Stimulated activated CD8-positive, alpha-beta memory T cell treated with anti-CD3 and anti-CD28 coated beads, Interleukin-12 subunit alpha, Interleukin-12 subunit beta, amount 100 ng/mL, for 4 hours (primary cell): Measurements from ENCODE around the gene DMGDH.

Experiments used
- DNase-seq: peaks from one replicate; pipeline ENCODE4 v3.0.0-alpha.2; 2020; ENCODE audit warnings: low read depth

Gene DMGDH

DNA sequence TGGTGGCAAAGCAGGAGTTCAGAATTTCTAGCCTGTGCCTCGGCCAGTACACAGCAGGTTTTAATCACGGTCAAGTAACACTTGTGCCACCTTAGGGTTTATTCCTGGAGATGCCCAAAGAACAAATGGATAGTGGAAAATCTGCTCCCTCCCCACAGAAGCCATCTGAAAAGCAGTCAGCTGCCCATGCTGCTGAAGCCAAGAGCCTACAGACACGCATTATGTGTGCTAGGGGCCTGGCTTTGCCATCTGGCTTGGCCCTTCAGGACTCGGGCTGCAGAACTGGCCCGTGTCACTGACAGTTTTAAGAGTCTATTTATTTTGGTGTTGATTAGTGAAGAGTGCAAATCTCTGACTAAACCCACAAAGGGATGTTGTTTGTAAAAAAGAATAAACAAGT, 95.5 kb downstream of the DMGDH start:
- no peak for DNase-seq

GRCh38 chr5:78972654-78973428, 96.6 kb downstream of the DMGDH start:
- DNase-seq = no peak

DNA sequence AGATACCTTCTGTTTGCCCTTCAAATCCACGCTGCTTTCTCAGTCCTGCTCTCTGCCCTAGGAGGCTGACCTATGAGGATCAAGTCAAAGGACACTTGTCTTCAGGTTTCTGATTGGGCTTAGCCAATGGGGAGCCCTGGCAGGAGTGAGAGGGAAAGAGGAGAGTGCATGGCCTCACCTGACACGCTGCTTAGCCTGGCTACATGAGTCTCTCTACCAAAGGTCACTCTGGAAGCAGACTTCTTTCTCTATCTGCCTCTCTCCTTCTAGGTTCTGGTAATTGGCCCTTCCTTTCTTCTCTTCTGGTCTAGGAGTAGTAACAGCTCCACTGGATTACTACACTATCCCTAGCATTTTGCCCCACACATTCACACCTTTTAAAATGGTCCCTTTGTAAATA, 97.5 kb downstream of the DMGDH start:
- DNase-seq = no peak

DNA sequence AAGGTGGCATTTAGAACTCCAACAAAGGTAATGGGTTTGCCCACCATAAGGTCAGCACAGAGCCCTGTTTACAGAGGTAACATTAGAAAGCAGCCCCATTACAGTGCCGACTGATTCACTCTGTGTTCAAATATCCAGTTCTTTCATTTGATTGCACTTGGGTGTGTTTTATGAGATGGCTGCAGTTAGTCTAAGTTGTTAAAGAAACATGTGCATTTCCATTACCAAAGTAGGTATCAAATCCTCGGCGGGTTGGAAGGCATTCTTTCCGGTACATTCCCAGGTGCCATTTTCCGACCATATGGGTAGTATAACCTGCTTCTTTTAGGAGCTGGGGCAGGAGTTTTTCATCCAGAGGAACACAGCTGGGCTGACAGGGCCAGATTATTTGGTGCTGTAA, 100.7 kb downstream of the DMGDH start:
- no peak for DNase-seq

GRCh38 chr5:78964889-78965288, 104.6 kb downstream of the DMGDH start:
- DNase-seq = no peak

- DNase-seq = no peak
These were observed 107.7 kb downstream of the DMGDH start for GRCh38 chr5:78961743-78962142.

GRCh38 chr5:78959767-78960166, 109.7 kb downstream of the DMGDH start:
- no peak for DNase-seq

GRCh38 chr5:78958672-78959445, 110.6 kb downstream of the DMGDH start:
- no peak for DNase-seq

GRCh38 chr5:78956901-78957300, 112.6 kb downstream of the DMGDH start:
- no peak for DNase-seq

DNA sequence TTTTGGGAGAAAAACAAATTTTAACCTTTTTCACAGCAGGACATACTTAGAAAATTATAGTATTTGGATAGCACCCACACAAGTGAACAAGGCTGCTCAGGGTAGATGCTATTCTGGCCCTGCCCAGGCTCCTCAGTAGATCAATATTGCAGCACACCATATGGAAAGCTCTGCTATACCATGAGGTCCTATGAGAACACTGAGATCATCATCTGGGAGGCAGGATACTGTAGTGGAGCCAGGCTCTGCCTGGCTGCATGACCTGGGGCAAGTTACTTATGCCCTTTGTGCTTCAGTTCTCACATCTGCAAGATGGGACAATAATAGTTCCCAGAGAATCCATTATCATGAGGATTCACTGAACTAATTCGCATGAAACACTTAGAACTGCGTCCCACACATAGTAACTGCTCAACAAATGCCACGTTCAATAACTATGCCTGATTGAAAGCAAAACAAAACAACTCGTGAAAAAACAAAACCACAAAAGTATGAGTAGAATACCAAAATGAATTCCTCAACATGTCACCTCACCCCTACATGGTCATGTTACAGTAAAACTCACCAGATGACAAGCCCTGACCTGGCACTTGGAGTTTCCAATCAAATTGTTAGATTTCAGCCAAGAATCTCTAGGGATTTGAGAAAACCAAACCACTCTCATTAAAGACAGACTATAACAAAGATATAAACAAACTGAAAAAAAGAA, 116.2 kb downstream of the DMGDH start:
- no peak for DNase-seq
